ENCODE data around the gene PLCB3. TPM values are rescaled to one million over a fixed set of nuclear protein-coding genes. Genes with fewer than 3 reads are reported as not detected.
A peak's percentile ranks its signal among the peaks of the same experiment; 100 is the strongest.

Gene PLCB3
- total and polyA plus RNA-seq, 2 of the 13 experiments (the other 11 are each of a cell fraction or from before 2014, with no cell fraction given) = 7.5 to 13.8 TPM

GRCh38 chr11:64304316-64305072 lies 53.2 kb downstream of the PLCB3 start (continued):
- no peak for TF ChIP-seq ZKSCAN5 (CRISPR knock-in tag; IDR thresholded peaks at IDR 0.05)
- TF ChIP-seq ZSCAN30 (CRISPR knock-in tag; IDR thresholded peaks at IDR 0.05) = no peak
- TF ChIP-seq CSRNP2 (CRISPR knock-in tag; conservative IDR thresholded peaks at IDR 0.05; ENCODE audit: low read depth) = no peak
- TF ChIP-seq FOXO1 (CRISPR knock-in tag; IDR thresholded peaks at IDR 0.05) = no peak
- TF ChIP-seq E2F1 (CRISPR knock-in tag; IDR thresholded peaks at IDR 0.05) = 0 out of 2 replicates have a peak, but pooled peaks have one; percentile 6
- TF ChIP-seq ZNF672 (CRISPR knock-in tag; IDR thresholded peaks at IDR 0.05) = no peak
- TF ChIP-seq GPN1 (CRISPR knock-in tag; IDR thresholded peaks at IDR 0.05; ENCODE audit: borderline replicate concordance) = no peak
- TF ChIP-seq ATF1 (CRISPR knock-in tag; IDR thresholded peaks at IDR 0.05) = no peak
- TF ChIP-seq HINFP (CRISPR knock-in tag; IDR thresholded peaks at IDR 0.05; ENCODE audit: low read depth) = no peak; the same call in 1 of the 2 replicates
- TF ChIP-seq NCOR1 (IDR thresholded peaks at IDR 0.05; ENCODE audit: borderline replicate concordance, low read length) = peak; percentile 48; the same call in 1 of the 2 replicates
- no peak for TF ChIP-seq AHDC1 (CRISPR knock-in tag; IDR thresholded peaks at IDR 0.05; ENCODE audit: borderline replicate concordance)
- no peak for TF ChIP-seq ZNF558 (CRISPR knock-in tag; IDR thresholded peaks at IDR 0.05; ENCODE audit: borderline replicate concordance)
- no peak for TF ChIP-seq CENPBD1 (CRISPR knock-in tag; IDR thresholded peaks at IDR 0.05; ENCODE audit: borderline replicate concordance, low read depth)
- TF ChIP-seq AGO2 (optimal IDR thresholded peaks at IDR 0.05; ENCODE audit: low read depth, low read length) = peak; percentile 92
- no peak for TF ChIP-seq SKIL (CRISPR knock-in tag; IDR thresholded peaks at IDR 0.05; ENCODE audit: borderline replicate concordance)
- TF ChIP-seq ZNF709 (CRISPR knock-in tag; IDR thresholded peaks at IDR 0.05) = peak; percentile 49; the same call in 1 of the 2 replicates
